Measurements from ENCODE around the gene KANK2.

- TF ChIP-seq POLR2AphosphoS5 (IDR thresholded peaks at IDR 0.05; ENCODE audit: low read depth, low read length): no peak
- TF ChIP-seq POLR2A (IDR thresholded peaks at IDR 0.05; ENCODE audit: low read depth, low read length): no peak
- no peak for TF ChIP-seq TAF1 (IDR thresholded peaks at IDR 0.05; ENCODE audit: borderline replicate concordance, low read depth, low read length)
Measured at GRCh38 chr19:11125994-11126685, 71.2 kb downstream of the KANK2 start.

Measured in GM12892 (cell line).